Panc1 (cell line): ENCODE measurements around the gene KRTAP4-1. TPM values are rescaled to one million over a fixed set of nuclear protein-coding genes. Genes with fewer than 3 reads are reported as not detected.

ENCODE experiments used
- total RNA-seq: library from RNA; stranded (reverse); gene quantifications from one replicate; pipeline ENCODE4 v1.2.1, GENCODE V29; 2021; ENCODE audit not compliant: unreplicated experiment

KRTAP4-1 gene
- total RNA-seq, 1 experiment from 2014 or later = not detected

Other genes starting within 250 kb of the KRTAP4-1 start
- not detected for gene KRT23, start 247.3 kb downstream of the KRTAP4-1 start, total RNA-seq
- gene KRT39, start 218.0 kb downstream of the KRTAP4-1 start, total RNA-seq = not detected
- not detected for gene KRT40, start 200.6 kb downstream of the KRTAP4-1 start, total RNA-seq
- gene KRTAP3-3, start 190.7 kb downstream of the KRTAP4-1 start, total RNA-seq = not detected
- gene KRTAP3-2, start 185.0 kb downstream of the KRTAP4-1 start, total RNA-seq = not detected
- gene KRTAP3-1, start 175.8 kb downstream of the KRTAP4-1 start, total RNA-seq = not detected
- not detected for gene KRTAP1-5, start 157.7 kb downstream of the KRTAP4-1 start, total RNA-seq
- not detected for gene KRTAP1-4, start 154.7 kb downstream of the KRTAP4-1 start, total RNA-seq
- gene KRTAP1-3, start 150.0 kb downstream of the KRTAP4-1 start, total RNA-seq = not detected
- not detected for gene KRTAP1-1, start 143.5 kb downstream of the KRTAP4-1 start, total RNA-seq
- not detected for gene KRTAP2-1, start 137.6 kb downstream of the KRTAP4-1 start, total RNA-seq
- gene KRTAP2-2, start 129.7 kb downstream of the KRTAP4-1 start, total RNA-seq = not detected
- gene KRTAP2-3, start 124.8 kb downstream of the KRTAP4-1 start, total RNA-seq = not detected
- gene KRTAP2-4, start 119.0 kb downstream of the KRTAP4-1 start, total RNA-seq = not detected
- gene KRTAP4-7, start 100.8 kb downstream of the KRTAP4-1 start, total RNA-seq = not detected
- gene KRTAP4-8, start 86.8 kb downstream of the KRTAP4-1 start, total RNA-seq = not detected
- not detected for gene KRTAP4-16, start 82.7 kb downstream of the KRTAP4-1 start, total RNA-seq
- gene KRTAP4-9, start 79.5 kb downstream of the KRTAP4-1 start, total RNA-seq = not detected
- gene KRTAP4-11, start 66.5 kb downstream of the KRTAP4-1 start, total RNA-seq = not detected
- gene KRTAP4-12, start 60.7 kb downstream of the KRTAP4-1 start, total RNA-seq = not detected
- gene KRTAP4-6, start 44.4 kb downstream of the KRTAP4-1 start, total RNA-seq = not detected
- gene KRTAP4-5, start 35.1 kb downstream of the KRTAP4-1 start, total RNA-seq = not detected
- gene KRTAP4-4, start 24.2 kb downstream of the KRTAP4-1 start, total RNA-seq = not detected
- gene KRTAP4-3, start 16.7 kb downstream of the KRTAP4-1 start, total RNA-seq = not detected
- not detected for gene KRTAP4-2, start 6.7 kb downstream of the KRTAP4-1 start, total RNA-seq
- not detected for gene KRTAP9-1, start 5.0 kb upstream of the KRTAP4-1 start, total RNA-seq
- not detected for gene KRTAP9-2, start 41.7 kb upstream of the KRTAP4-1 start, total RNA-seq
- gene KRTAP9-3, start 47.5 kb upstream of the KRTAP4-1 start, total RNA-seq = not detected
- gene KRTAP9-8, start 53.1 kb upstream of the KRTAP4-1 start, total RNA-seq = not detected
- not detected for gene KRTAP9-4, start 64.8 kb upstream of the KRTAP4-1 start, total RNA-seq
- gene KRTAP9-9, start 70.5 kb upstream of the KRTAP4-1 start, total RNA-seq = not detected
- not detected for gene KRTAP9-6, start 80.5 kb upstream of the KRTAP4-1 start, total RNA-seq
- not detected for gene KRTAP9-7, start 90.8 kb upstream of the KRTAP4-1 start, total RNA-seq
- not detected for gene KRTAP29-1, start 117.9 kb upstream of the KRTAP4-1 start, total RNA-seq
- gene KRTAP16-1, start 124.4 kb upstream of the KRTAP4-1 start, total RNA-seq = not detected
- not detected for gene KRTAP17-1, start 130.8 kb upstream of the KRTAP4-1 start, total RNA-seq
- not detected for gene KRT33A, start 165.9 kb upstream of the KRTAP4-1 start, total RNA-seq
- gene KRT33B, start 184.9 kb upstream of the KRTAP4-1 start, total RNA-seq = not detected
- not detected for gene KRT34, start 197.4 kb upstream of the KRTAP4-1 start, total RNA-seq
- not detected for gene KRT31, start 212.7 kb upstream of the KRTAP4-1 start, total RNA-seq
- gene KRT37, start 239.7 kb upstream of the KRTAP4-1 start, total RNA-seq = not detected